Measurements from ENCODE around the gene CDC37. TPM values are rescaled to one million over a fixed set of nuclear protein-coding genes. Genes with fewer than 3 reads are reported as not detected.
A peak's percentile ranks its signal among the peaks of the same experiment; 100 is the strongest.

CDC37 gene
- total RNA-seq, 1 experiment from 2014 or later, result 260 TPM

GRCh38 chr19:10365518-10365917 lies 37.8 kb downstream of the CDC37 start:
- Histone ChIP-seq H3K4me1 (ENCODE audit: control insufficient read depth in 1 of 2, insufficient read depth in 2 of 2, low read length in 2 of 2) (no peaks in the 10 kb centered on the region), H3K27me3 (ENCODE audit: insufficient read depth, low read length) (no peaks in the 10 kb centered on the region), H3K9me3 (ENCODE audit: control insufficient read depth in 1 of 2, insufficient read depth in 1 of 2, low read depth in 1 of 2, low read length in 2 of 2) (peaks cover 0 to 3% of the 10 kb centered on the region in 2 experiments; a peak in 1 of 4 replicates), H3K36me3 (ENCODE audit: control insufficient read depth in 1 of 2, insufficient read depth in 2 of 2, low read length in 2 of 2) (peaks cover 17 to 23% of the 10 kb centered on the region in 2 experiments; a peak in 3 of 4 replicates), H3K9ac (ENCODE audit: low read length) (no peak overlapping the region), H4K20me1 (ENCODE audit: insufficient read depth) (no peaks in the 10 kb centered on the region), H3K27ac (ENCODE audit: low read depth, low read length) (no peak overlapping the region), H3K79me2 (ENCODE audit: insufficient read depth, low read length) (no peaks in the 10 kb centered on the region), H3K4me2 (ENCODE audit: low read length) (no peak overlapping the region), H3K9me2 (ENCODE audit: insufficient read depth) (no peaks in the 10 kb centered on the region), H3K4me3 (replicated peaks in 1 of 2; ENCODE audit: low read depth in 1 of 2, low read length in 2 of 2) (no peak overlapping the region), H2AFZ (ENCODE audit: low read depth, low read length, poor library complexity, severe bottlenecking) (no peak overlapping the region)
- ChIA-PET RAD21 (ENCODE audit: low non-redundant PET in 1 of 2, low total read pairs in 2 of 2, uncharacterized antibody in 2 of 2, unreplicated experiment in 2 of 2) (no interaction called here), POLR2A (no interaction called here), CTCF (no interaction called here)
- ATAC-seq (no peak), DNase-seq (ENCODE audit: low read depth, low spot score) (no peak)
- BruUV-seq (replicated peaks), result TSS peak; percentile 44
- TF ChIP-seq POLR2AphosphoS5 (IDR thresholded peaks at IDR 0.05; ENCODE audit: low read depth, low read length) (no peak), ZNF274 (IDR thresholded peaks at IDR 0.05; ENCODE audit: low read depth, low read length) (no peak), ATF3 (IDR thresholded peaks at IDR 0.05) (no peak), ELF1 (IDR thresholded peaks at IDR 0.05; ENCODE audit: borderline replicate concordance, low read depth) (no peak), ZBTB33 (IDR thresholded peaks at IDR 0.05; ENCODE audit: extremely low read depth, insufficient replicate concordance, low read length) (no peak)
- intact Hi-C loops (cut with micrococcal nuclease), result no loop called here

GRCh38 chr19:10364644-10365043 lies 38.7 kb downstream of the CDC37 start:
- Histone ChIP-seq H3K36me3 (ENCODE audit: control insufficient read depth in 1 of 2, insufficient read depth in 2 of 2, low read length in 2 of 2) (peaks cover 17 to 23% of the 10 kb centered on the region in 2 experiments; a peak in 3 of 4 replicates), H3K4me2 (ENCODE audit: low read length) (no peak overlapping the region), H4K20me1 (ENCODE audit: insufficient read depth) (no peaks in the 10 kb centered on the region), H3K9me3 (ENCODE audit: control insufficient read depth in 1 of 2, insufficient read depth in 1 of 2, low read depth in 1 of 2, low read length in 2 of 2) (peaks cover 0 to 3% of the 10 kb centered on the region in 2 experiments; a peak in 1 of 4 replicates), H3K79me2 (ENCODE audit: insufficient read depth, low read length) (no peaks in the 10 kb centered on the region), H3K4me1 (ENCODE audit: control insufficient read depth in 1 of 2, insufficient read depth in 2 of 2, low read length in 2 of 2) (no peaks in the 10 kb centered on the region), H3K27ac (ENCODE audit: low read depth, low read length) (no peak overlapping the region), H3K9me2 (ENCODE audit: insufficient read depth) (no peaks in the 10 kb centered on the region), H3K9ac (ENCODE audit: low read length) (no peak overlapping the region), H2AFZ (ENCODE audit: low read depth, low read length, poor library complexity, severe bottlenecking) (no peak overlapping the region), H3K27me3 (ENCODE audit: insufficient read depth, low read length) (no peaks in the 10 kb centered on the region), H3K4me3 (replicated peaks in 1 of 2; ENCODE audit: low read depth in 1 of 2, low read length in 2 of 2) (no peak overlapping the region)
- DNase-seq (ENCODE audit: low read depth, low spot score), result no peak
- ChIA-PET POLR2A (no interaction called here), RAD21 (ENCODE audit: low non-redundant PET in 1 of 2, low total read pairs in 2 of 2, uncharacterized antibody in 2 of 2, unreplicated experiment in 2 of 2) (no interaction called here), CTCF (no interaction called here)
- intact Hi-C loops (cut with micrococcal nuclease), result no loop called here
- no peak for ATAC-seq
- no TSS peak for BruUV-seq (replicated peaks)
- TF ChIP-seq JUND (IDR thresholded peaks at IDR 0.05), result no peak
- TF ChIP-seq ATF3 (IDR thresholded peaks at IDR 0.05), result no peak
- no peak for TF ChIP-seq EZH2phosphoT487 (IDR thresholded peaks at IDR 0.05; ENCODE audit: borderline replicate concordance)
- TF ChIP-seq CTCF (IDR thresholded peaks at IDR 0.05 in 2 of 3, conservative IDR thresholded peaks at IDR 0.05 in 1 of 3; ENCODE audit: borderline replicate concordance in 1 of 3, insufficient read depth in 1 of 3, low read depth in 2 of 3, low read length in 2 of 3), result no peak
- no peak for TF ChIP-seq FOSL1 (IDR thresholded peaks at IDR 0.05; ENCODE audit: low read depth)
- TF ChIP-seq EGR1 (IDR thresholded peaks at IDR 0.05; ENCODE audit: low read depth), result no peak
- TF ChIP-seq ELF1 (IDR thresholded peaks at IDR 0.05; ENCODE audit: borderline replicate concordance, low read depth), result no peak
- no peak for TF ChIP-seq SP1 (IDR thresholded peaks at IDR 0.05; ENCODE audit: low read depth)
- TF ChIP-seq EZH2 (IDR thresholded peaks at IDR 0.05), result no peak
- no peak for TF ChIP-seq ZBTB33 (IDR thresholded peaks at IDR 0.05; ENCODE audit: extremely low read depth, insufficient replicate concordance, low read length)
- TF ChIP-seq CEBPB (IDR thresholded peaks at IDR 0.05; ENCODE audit: low read depth), result no peak
- no peak for TF ChIP-seq POLR2A (IDR thresholded peaks at IDR 0.05; ENCODE audit: borderline replicate concordance, extremely low read depth, insufficient read depth, insufficient read length)
